ENCODE measurements around the gene NCK2. TPM values are rescaled to one million over a fixed set of nuclear protein-coding genes. Genes with fewer than 3 reads are reported as not detected.

The NCK2 gene
- total and polyA plus RNA-seq, 2 donors from 2014 or later, result 22.8 to 52.9 TPM

GRCh38 chr2:105794926-105795574 lies 50.3 kb downstream of the NCK2 start:
- FAIRE-seq (no peak), DNase-seq (no peak)
- Histone ChIP-seq H3K36me3 (ENCODE audit: control insufficient read depth in 2 of 3, insufficient read depth in 3 of 3, low read length in 3 of 3) (no peaks in the 10 kb centered on the region), H3K27ac (ENCODE audit: low read depth in 2 of 2, low read length in 2 of 2) (no peak overlapping the region), H3K4me3 (ENCODE audit: low read length in 3 of 3) (no peak overlapping the region), H3K27me3 (ENCODE audit: control insufficient read depth, insufficient read depth, low read length) (no peaks in the 10 kb centered on the region), H3K4me1 (ENCODE audit: control insufficient read depth in 2 of 3, insufficient read depth in 2 of 3, low read depth in 1 of 3, low read length in 3 of 3) (peaks cover 5 to 27% (median 11%) of the 10 kb centered on the region in 3 donors), H3K9ac (ENCODE audit: low read length in 3 of 3) (no peak overlapping the region), H3K9me3 (ENCODE audit: control insufficient read depth in 2 of 3, insufficient read depth in 1 of 3, low read length in 3 of 3) (no peaks in the 10 kb centered on the region)
- intact Hi-C loops (cut with DNase I), result no loop called here
- TF ChIP-seq CTCF (IDR thresholded peaks at IDR 0.05; ENCODE audit: borderline replicate concordance, extremely low read depth, insufficient read depth), result no peak

GRCh38 chr2:105795575-105795934 lies 50.8 kb downstream of the NCK2 start:
- H3K27me3 ChIP-seq (ENCODE audit: control insufficient read depth, insufficient read depth, low read length), result no peaks in the 10 kb centered on the region
- no peak overlapping the region for H3K9ac ChIP-seq (ENCODE audit: low read length in 3 of 3)
- H3K27ac ChIP-seq (ENCODE audit: low read depth in 2 of 2, low read length in 2 of 2), result no peak overlapping the region
- intact Hi-C loops (cut with DNase I), result no loop called here
- no peak overlapping the region for H3K4me3 ChIP-seq (ENCODE audit: low read length in 3 of 3)
- H3K36me3 ChIP-seq (ENCODE audit: control insufficient read depth in 2 of 3, insufficient read depth in 3 of 3, low read length in 3 of 3), result no peaks in the 10 kb centered on the region
- no peak for TF ChIP-seq CTCF (IDR thresholded peaks at IDR 0.05; ENCODE audit: borderline replicate concordance, extremely low read depth, insufficient read depth)
- peaks cover 5 to 24% (median 6%) of the 10 kb centered on the region in 3 donors for H3K4me1 ChIP-seq (ENCODE audit: control insufficient read depth in 2 of 3, insufficient read depth in 2 of 3, low read depth in 1 of 3, low read length in 3 of 3)
- no peaks in the 10 kb centered on the region for H3K9me3 ChIP-seq (ENCODE audit: control insufficient read depth in 2 of 3, insufficient read depth in 1 of 3, low read length in 3 of 3)
- DNase-seq, result no peak
- no peak for FAIRE-seq

- Histone ChIP-seq H3K4me1 (ENCODE audit: control insufficient read depth in 2 of 3, insufficient read depth in 2 of 3, low read depth in 1 of 3, low read length in 3 of 3) (peaks cover 2 to 20% (median 5%) of the 10 kb centered on the region in 3 donors), H3K27me3 (ENCODE audit: control insufficient read depth, insufficient read depth, low read length) (no peaks in the 10 kb centered on the region), H3K27ac (ENCODE audit: low read depth in 2 of 2, low read length in 2 of 2) (no peak overlapping the region), H3K36me3 (ENCODE audit: control insufficient read depth in 2 of 3, insufficient read depth in 3 of 3, low read length in 3 of 3) (no peaks in the 10 kb centered on the region), H3K9me3 (ENCODE audit: control insufficient read depth in 2 of 3, insufficient read depth in 1 of 3, low read length in 3 of 3) (no peaks in the 10 kb centered on the region), H3K4me3 (ENCODE audit: low read length in 3 of 3) (no peak overlapping the region), H3K9ac (ENCODE audit: low read length in 3 of 3) (no peak overlapping the region)
- no peak for DNase-seq
- intact Hi-C loops (cut with DNase I), result no loop called here
- no peak for TF ChIP-seq CTCF (IDR thresholded peaks at IDR 0.05; ENCODE audit: borderline replicate concordance, extremely low read depth, insufficient read depth)
- no peak for FAIRE-seq
These were observed 51.5 kb downstream of the NCK2 start for GRCh38 chr2:105796131-105796638.

All from kidney (tissue), 14 donors.